ENCODE data around the gene ARID1B.

The ARID1B gene

DNA sequence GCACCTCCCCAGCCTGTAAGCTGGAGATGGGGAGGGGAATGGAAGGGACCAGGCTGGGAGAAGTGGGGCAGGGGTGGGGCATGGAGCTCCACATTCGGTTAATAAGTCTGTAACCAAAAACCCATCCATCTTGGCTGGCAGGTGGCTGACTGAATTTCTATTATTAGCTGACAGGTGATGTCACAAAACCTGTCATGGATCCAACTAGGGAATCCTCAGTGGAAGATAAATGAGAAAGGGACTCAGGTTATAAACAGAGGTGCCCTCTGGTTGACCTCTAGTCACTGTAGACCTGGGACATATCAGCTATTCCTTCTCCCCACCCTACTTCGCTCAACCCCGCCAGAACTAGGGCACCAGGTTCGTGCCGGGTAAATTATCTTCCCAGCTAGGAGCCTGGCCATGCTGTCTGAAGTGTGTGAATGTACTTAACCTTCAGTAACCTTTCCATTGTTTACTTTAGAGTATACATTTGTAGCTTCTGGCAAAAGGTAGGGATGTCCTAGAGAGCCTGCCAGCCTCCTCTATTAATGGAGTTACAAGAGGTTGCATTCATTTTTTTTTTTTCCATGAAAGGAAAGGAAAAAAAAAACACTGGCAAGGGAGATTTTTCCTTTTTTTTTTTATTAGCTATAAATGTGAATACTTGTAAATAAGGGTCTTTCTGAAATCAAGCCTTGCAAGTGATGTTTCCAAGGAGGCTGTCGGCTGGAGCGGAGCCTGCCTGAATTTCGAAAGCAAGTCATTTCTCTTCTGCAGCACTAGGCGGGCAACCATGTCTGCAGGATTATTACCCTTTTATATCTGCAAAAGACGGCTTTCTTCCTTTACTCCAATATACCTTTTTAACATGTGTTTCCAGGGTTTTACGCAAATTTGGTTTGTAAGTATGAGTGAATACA, 410.3 kb downstream of the ARID1B start:
- no peak for DNase-seq

DNA sequence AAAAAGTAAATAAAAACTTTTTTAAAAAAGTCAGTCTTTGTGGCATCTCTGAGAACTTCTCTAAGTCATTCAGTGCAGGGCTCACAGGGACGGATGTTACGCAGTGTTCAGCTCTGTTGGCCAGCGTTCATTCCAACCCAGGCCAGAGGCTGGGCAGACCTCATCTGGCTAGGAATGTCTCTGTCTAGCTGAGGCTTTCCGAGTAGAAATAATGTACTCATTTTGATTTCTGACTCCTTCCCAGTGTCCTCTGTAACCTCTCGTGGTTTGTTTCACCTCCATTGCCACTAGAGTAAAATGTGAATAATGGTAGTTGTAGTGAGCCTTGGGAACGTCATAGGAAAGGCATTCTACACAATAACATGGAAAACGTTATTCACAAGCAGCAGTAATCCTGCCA, 411.0 kb downstream of the ARID1B start:
- in situ Hi-C loops (cut with MboI; ENCODE audit: low pct_unique_long_range_greater_than_20kb, low sequenced_read_pairs), result no loop called here
- DNase-seq, result no peak

More for the DNA sequence above, 410.3 kb downstream of the ARID1B start:
- in situ Hi-C loops (cut with MboI; ENCODE audit: low pct_unique_long_range_greater_than_20kb, low sequenced_read_pairs), result no loop called here

DNA sequence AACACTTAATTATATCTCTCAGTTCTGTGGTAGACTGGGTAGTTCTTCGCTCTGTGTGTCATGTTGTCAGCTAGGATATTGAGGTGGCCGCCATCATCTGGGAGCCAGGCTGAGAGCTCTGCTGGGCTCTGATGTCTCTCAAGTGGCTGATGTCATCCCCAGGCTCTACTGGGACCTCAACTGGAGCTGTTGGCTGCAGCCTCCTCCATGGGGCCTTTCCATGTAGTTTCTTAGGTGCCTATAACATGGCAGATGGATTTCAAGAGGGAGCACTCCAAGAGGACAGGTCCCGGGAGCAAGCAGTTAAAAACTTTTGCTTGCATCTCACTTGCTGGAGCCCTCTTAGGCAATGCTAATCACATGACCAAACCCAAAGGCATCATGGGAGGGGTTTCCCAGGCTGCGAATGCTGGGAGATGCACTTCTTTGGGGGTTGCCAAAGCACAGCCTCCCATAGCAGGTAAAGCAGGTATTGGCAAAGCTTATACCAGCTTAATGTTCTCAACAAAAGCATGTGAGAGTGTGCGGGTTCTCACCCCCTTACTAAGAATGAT, 416.3 kb downstream of the ARID1B start:
- DNase-seq, result no peak
- in situ Hi-C loops (cut with MboI; ENCODE audit: low pct_unique_long_range_greater_than_20kb, low sequenced_read_pairs), result no loop called here

DNA sequence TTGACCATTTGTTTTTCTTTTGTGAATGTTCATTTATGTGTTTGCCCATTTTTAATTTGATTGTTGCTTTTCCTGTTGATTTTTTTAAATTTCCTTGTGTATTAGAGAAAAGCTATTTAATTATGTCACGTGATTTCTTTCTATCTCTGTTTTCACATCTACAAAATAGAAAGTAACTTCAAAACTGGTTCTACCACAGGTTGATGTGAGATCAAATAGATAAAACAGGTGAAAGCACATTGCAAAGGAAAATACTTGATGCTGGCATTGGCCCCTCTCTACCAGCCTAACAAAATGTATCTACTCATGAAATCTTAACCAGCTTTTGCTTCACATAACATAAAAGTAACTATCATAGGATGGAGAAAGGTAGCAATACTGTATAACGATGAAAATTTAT, 416.9 kb downstream of the ARID1B start:
- DNase-seq, result no peak
- in situ Hi-C loops (cut with MboI; ENCODE audit: low pct_unique_long_range_greater_than_20kb, low sequenced_read_pairs), result no loop called here

DNA sequence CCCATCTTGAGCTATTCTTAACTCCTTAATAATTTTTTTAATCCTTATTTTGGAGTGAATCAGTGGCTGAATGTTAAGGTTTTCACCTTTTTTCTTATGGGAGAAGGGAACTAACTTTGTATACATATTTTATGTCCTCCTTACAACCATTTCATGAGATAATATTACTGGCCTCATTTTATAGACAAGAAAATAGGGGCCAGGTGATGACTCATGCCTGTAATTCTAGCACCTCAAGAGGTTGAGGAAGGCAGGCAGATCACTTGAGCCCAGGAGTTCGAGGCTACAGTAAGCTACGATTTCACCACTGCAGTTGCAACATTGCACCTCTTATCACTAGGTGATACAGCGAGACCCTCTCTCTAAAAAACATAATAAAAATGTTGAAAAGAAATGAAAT, 417.5 kb downstream of the ARID1B start:
- no peak for DNase-seq
- in situ Hi-C loops (cut with MboI; ENCODE audit: low pct_unique_long_range_greater_than_20kb, low sequenced_read_pairs), result no loop called here

DNA sequence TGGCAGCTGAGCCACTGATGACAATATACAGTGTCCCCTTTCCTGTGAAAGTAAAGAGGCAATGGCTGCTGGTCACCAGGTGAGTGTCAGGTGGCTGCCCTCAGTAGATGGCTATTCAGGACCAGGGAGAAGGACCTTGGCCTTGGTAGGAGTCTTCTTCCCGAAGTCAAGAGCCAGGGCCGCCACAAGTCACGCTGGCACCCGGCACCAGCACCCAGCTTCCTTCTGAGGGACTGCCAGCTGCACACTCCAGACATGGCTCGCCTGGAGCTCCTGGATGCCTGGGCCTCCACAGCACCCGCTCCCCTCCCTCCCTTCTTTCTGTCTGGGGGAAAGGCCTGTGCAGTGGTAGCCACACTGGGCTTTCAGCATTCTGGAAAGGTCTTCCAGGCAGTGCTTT, 419.2 kb downstream of the ARID1B start:
- no peak for DNase-seq
- in situ Hi-C loops (cut with MboI; ENCODE audit: low pct_unique_long_range_greater_than_20kb, low sequenced_read_pairs), result no loop called here

DNA sequence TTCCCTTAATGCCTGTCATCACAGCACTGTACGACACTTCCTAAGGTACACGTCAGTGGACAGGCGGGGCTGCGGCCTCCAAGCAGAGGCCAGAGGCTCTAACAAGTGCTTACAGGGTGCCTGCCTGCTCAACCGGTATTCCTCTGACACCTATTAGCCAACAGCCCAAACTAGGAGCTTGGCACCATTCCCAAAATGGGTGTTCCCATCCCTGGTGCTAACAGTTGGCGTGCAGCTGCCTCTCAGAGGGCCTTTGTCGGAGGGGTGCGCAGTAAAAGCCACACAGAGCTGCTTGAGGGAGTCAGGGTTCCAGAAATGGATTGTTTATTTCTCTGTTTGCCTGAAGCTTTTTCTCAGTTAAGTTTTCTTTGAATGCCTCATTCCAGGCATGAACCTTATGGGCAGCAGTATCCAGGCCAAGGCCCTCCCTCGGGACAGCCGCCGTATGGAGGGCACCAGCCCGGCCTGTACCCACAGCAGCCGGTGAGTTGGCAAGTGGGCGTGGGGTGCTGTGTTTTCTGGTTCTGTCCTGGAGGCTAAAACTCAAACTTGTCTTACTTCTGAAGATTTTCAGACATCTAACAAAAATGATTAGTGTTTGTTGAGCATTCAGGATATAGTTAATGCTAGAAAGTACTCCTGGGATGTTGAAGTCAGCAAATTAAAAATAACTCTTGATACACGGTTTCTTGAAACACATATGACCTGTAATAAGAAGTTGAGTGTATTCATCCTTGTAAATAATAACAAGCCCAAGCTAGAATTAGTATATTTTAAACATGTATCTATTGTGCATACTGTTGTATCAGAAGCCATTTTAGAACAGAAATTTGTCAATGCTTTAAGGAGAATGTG, 421.5 kb downstream of the ARID1B start:
- DNase-seq, result no peak
- in situ Hi-C loops (cut with MboI; ENCODE audit: low pct_unique_long_range_greater_than_20kb, low sequenced_read_pairs), result no loop called here

DNA sequence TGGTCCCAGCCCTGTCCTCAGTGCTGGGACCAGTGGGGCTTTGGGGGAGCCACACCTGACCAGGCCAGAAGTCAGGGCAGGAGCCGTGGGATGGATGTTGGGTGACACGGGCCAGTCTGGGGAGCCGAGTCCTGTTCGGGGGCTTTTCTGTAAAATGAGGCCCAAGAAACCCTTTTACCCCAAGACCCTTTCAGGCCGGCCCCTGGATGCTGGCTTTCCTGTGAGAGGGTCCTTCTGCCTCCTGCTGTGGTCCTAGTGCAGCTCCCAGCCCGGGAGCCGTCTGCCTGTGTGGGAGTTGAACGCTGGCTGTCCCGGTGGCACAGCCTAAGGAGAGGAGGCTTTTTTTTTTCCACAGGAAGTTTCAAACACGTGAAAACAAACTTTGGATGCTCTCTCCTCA, 422.9 kb downstream of the ARID1B start:
- in situ Hi-C loops (cut with MboI; ENCODE audit: low pct_unique_long_range_greater_than_20kb, low sequenced_read_pairs), result no loop called here
- DNase-seq, result no peak

DNA sequence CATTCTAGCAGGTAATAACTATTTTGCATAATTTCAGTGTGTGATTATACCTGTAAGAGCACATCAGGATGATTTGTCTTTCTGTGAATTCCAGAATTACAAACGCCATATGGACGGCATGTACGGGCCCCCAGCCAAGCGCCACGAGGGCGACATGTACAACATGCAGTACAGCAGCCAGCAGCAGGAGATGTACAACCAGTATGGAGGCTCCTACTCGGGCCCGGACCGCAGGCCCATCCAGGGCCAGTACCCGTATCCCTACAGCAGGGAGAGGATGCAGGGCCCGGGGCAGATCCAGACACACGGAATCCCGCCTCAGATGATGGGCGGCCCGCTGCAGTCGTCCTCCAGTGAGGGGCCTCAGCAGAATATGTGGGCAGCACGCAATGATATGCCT, 423.4 kb downstream of the ARID1B start:
- in situ Hi-C loops (cut with MboI; ENCODE audit: low pct_unique_long_range_greater_than_20kb, low sequenced_read_pairs), result no loop called here
- DNase-seq, result no peak

DNA sequence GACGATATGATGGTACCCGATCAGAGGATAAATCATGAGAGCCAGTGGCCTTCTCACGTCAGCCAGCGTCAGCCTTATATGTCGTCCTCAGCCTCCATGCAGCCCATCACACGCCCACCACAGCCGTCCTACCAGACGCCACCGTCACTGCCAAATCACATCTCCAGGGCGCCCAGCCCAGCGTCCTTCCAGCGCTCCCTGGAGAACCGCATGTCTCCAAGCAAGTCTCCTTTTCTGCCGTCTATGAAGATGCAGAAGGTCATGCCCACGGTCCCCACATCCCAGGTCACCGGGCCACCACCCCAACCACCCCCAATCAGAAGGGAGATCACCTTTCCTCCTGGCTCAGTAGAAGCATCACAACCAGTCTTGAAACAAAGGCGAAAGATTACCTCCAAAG, 423.9 kb downstream of the ARID1B start:
- no peak for DNase-seq

DNA sequence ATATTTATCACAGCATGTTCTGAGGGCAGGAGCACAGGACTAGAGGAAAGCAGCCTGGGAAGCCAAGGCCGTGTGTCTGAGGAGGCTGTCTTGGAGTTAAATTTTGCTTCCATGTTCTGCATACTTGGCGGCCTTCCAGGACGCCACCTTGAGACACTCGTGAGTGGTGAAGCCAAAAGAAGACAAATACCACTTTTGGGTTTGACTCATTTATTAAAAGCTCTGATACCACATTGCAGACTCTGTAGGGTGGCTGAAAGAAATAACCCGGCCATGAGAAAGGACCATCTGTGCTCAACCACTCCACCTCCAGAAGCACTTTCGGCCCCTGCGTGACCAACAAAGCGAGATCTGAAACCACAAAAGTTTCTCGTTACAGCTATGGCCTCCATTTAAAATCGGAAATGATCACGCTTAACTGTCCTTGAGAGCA, 426.1 kb downstream of the ARID1B start:
- in situ Hi-C loops (cut with MboI; ENCODE audit: low pct_unique_long_range_greater_than_20kb, low sequenced_read_pairs), result no loop called here
- DNase-seq, result no peak

More for the DNA sequence above, 423.9 kb downstream of the ARID1B start:
- in situ Hi-C loops (cut with MboI; ENCODE audit: low pct_unique_long_range_greater_than_20kb, low sequenced_read_pairs), result no loop called here

DNA sequence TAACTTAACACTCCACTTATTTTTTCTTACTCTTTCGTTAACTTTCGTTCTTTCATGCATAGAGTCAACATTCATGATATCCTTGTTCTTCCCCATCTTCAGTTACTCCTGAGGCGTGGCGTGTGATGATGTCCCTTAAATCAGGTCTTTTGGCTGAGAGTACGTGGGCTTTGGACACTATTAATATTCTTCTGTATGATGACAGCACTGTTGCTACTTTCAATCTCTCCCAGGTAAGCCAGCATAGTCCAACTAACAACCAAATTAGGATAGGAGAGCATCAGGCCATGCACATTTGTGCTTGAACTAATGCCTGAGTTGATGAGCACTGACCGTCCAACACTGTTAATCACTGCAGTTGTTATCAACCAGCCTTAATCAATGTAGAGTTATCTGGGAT, 426.6 kb downstream of the ARID1B start:
- no peak for DNase-seq
- in situ Hi-C loops (cut with MboI; ENCODE audit: low pct_unique_long_range_greater_than_20kb, low sequenced_read_pairs), result no loop called here

DNA sequence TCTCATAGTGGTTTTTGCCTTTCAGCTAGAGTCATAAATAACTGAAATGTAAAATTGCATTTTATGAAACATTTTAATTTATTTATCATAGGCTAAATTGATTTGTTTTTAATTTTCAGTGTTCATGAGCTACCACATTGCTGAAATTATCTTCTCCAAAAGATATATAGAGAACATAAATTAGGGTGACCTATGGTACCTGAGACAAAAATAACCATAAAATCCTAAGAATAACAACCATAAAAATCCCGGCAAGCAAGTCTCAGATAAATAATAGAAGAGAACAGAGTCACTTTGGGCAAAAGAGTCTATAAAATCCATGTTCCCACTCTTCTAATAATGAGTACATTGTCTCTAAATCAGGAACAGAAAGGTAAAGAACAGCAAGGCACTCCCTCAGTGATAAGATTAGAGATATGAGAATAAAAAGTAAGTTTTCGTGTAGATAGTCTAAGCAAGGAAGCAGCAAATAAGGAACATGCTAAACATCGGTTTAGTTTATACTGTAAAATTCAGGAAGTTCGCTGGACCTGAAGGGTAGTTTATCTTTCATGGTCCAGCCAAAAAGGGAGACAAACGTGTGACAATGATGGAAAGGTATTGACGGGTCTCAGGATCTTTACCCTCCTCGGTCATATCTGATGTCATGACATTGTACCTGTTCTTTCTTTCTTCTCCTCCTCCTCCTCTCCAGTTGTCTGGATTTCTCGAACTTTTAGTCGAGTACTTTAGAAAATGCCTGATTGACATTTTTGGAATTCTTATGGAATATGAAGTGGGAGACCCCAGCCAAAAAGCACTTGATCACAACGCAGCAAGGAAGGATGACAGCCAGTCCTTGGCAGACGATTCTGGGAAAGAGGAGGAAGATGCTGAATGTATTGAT, 428.5 kb downstream of the ARID1B start:
- DNase-seq, result no peak
- in situ Hi-C loops (cut with MboI; ENCODE audit: low pct_unique_long_range_greater_than_20kb, low sequenced_read_pairs), result no loop called here

DNA sequence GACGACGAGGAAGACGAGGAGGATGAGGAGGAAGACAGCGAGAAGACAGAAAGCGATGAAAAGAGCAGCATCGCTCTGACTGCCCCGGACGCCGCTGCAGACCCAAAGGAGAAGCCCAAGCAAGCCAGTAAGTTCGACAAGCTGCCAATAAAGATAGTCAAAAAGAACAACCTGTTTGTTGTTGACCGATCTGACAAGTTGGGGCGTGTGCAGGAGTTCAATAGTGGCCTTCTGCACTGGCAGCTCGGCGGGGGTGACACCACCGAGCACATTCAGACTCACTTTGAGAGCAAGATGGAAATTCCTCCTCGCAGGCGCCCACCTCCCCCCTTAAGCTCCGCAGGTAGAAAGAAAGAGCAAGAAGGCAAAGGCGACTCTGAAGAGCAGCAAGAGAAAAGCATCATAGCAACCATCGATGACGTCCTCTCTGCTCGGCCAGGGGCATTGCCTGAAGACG, 429.2 kb downstream of the ARID1B start:
- in situ Hi-C loops (cut with MboI; ENCODE audit: low pct_unique_long_range_greater_than_20kb, low sequenced_read_pairs), result no loop called here

DNA sequence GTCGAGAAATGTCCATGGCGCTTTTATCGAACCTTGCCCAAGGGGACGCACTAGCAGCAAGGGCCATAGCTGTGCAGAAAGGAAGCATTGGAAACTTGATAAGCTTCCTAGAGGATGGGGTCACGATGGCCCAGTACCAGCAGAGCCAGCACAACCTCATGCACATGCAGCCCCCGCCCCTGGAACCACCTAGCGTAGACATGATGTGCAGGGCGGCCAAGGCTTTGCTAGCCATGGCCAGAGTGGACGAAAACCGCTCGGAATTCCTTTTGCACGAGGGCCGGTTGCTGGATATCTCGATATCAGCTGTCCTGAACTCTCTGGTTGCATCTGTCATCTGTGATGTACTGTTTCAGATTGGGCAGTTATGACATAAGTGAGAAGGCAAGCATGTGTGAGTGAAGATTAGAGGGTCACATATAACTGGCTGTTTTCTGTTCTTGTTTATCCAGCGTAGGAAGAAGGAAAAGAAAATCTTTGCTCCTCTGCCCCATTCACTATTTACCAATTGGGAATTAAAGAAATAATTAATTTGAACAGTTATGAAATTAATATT, 430.4 kb downstream of the ARID1B start:
- in situ Hi-C loops (cut with MboI; ENCODE audit: low pct_unique_long_range_greater_than_20kb, low sequenced_read_pairs), result no loop called here
- no peak for DNase-seq

More for the DNA sequence above, 429.2 kb downstream of the ARID1B start:
- DNase-seq, result no peak

DNA sequence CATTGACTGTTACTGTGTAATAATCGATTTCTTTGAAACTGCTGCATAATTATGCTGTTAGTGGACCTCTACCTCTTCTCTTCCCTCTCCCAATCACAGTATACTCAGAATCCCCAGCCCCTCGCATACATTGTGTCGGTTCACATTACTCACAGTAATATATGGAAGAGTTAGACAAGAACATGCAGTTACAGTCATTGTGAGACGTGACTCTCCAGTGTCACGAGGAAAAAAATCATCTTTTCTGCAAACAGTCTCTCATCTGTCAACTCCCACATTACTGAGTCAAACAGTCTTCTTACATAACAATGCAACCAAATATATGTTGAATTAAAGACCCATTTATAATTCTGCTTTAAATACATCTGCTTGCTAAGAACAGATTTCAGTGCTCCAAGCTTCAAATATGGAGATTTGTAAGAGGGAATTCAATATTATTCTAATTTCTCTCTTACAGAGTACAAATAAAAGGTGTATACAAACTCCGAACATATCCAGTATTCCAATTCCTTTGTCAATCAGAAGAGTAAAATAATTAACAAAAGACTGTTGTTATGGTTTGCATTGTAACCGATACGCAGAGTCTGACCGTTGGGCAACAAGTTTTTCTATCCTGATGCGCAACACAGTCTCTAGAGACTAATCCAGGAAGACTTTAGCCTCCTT, 432.8 kb downstream of the ARID1B start:
- DNase-seq, result no peak
- in situ Hi-C loops (cut with MboI; ENCODE audit: low pct_unique_long_range_greater_than_20kb, low sequenced_read_pairs), result no loop called here

DNA sequence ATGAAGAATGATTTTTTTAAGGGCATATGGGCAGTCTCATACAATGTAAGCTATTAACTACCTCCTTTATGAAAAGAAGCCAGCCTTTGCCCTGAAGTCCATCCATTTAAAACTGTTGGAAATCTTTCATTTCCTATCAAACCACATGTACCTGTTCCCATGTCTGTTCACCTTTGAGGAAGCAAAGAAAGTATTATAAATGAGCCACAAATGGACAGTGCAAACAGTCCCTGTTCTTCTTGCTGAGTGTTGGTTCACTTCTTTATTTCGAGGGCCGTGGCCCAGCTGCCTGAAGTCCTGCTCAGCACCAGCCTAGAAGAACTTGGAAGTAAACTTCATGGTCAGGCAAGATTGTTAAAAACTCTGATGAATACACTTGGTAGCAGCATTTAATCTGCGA, 433.8 kb downstream of the ARID1B start:
- DNase-seq, result no peak
- in situ Hi-C loops (cut with MboI; ENCODE audit: low pct_unique_long_range_greater_than_20kb, low sequenced_read_pairs), result no loop called here
